ENCODE measurements around the gene PALLD. TPM values are rescaled to one million over a fixed set of nuclear protein-coding genes. Genes with fewer than 3 reads are reported as not detected.
A peak's percentile ranks its signal among the peaks of the same experiment; 100 is the strongest.

The PALLD gene
- total and polyA plus RNA-seq, 7 donors = 40.7 to 1,991 (median 1,233) TPM

DNA sequence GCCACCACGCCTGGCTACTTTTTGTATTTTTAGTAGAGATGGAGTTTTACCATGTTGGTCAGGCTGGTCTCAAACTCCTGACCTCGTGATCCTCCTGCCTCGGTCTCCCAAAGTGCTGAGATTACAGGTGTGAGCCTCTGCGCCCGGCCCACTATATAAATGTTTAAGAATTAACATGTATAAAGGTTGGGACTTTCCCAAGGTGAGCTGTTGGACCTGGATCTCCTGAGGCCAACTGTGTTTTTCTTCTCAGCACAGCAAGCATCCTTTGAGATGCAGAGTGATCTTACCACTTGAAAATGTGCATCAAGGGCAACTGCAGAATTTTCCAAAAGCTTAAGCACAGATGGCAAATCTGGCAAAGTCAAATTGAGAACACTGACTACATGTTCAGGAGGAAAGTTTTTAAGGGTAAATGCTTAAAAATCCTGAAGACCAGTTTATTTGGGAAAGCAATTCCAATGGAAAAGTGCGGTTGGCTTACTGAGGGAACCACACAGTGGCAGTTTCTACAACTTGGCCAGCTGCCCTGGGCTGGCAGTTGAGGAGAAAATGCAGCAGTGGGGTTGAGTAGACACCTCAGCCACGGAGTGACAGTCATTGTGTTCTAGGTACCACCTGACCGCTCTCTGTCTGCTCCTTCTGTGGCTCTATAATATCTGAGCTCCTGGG lies 344.3 kb downstream of the PALLD start:
- DNase-seq = no peak
- intact Hi-C loops (cut with DNase I) = no loop called here
- peak in 3 of 4 donors; percentile 4 to 45 (median 33) for TF ChIP-seq POLR2AphosphoS5 (IDR thresholded peaks at IDR 0.05)
- TF ChIP-seq, protein P1, sequence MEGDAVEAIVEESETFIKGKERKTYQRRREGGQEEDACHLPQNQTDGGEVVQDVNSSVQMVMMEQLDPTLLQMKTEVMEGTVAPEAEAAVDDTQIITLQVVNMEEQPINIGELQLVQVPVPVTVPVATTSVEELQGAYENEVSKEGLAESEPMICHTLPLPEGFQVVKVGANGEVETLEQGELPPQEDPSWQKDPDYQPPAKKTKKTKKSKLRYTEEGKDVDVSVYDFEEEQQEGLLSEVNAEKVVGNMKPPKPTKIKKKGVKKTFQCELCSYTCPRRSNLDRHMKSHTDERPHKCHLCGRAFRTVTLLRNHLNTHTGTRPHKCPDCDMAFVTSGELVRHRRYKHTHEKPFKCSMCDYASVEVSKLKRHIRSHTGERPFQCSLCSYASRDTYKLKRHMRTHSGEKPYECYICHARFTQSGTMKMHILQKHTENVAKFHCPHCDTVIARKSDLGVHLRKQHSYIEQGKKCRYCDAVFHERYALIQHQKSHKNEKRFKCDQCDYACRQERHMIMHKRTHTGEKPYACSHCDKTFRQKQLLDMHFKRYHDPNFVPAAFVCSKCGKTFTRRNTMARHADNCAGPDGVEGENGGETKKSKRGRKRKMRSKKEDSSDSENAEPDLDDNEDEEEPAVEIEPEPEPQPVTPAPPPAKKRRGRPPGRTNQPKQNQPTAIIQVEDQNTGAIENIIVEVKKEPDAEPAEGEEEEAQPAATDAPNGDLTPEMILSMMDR (IDR thresholded peaks at IDR 0.05) = no peak
- no peak for TF ChIP-seq POLR2A (IDR thresholded peaks at IDR 0.05)
- TF ChIP-seq EP300 (IDR thresholded peaks at IDR 0.05) = no peak
- WGBS, 2 donors = 66 to 81% methylated on average over 8 of the region's 8 CpGs
- H3K4me1 ChIP-seq = peaks cover 0 to 98% (median 92%) of the 10 kb centered on the region in 4 donors
- H3K27me3 ChIP-seq = no peaks in the 10 kb centered on the region
- peaks cover 0 to 8% (median 2%) of the 10 kb centered on the region in 4 donors for H3K36me3 ChIP-seq
- no peaks in the 10 kb centered on the region for H3K9me3 ChIP-seq
- peak overlapping the region; percentile 94 to 99 (median 98) for H3K27ac ChIP-seq
- no peak overlapping the region for H3K4me3 ChIP-seq

DNA sequence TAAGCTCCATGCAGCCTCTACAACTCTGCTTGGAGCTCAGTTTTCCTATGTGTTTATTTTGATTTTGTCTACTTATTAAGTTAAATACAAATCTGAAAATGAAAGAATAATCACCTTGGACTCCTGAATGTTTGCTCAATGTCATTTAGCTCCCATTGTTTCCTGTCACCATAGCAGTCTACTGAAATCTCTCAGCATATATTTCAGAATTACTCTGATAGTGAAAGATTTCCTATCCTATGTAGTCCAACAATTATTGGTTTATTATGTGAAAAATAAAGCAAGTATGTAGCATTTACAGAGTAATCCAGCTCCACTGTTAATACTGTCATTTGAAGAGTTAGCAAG lies 344.8 kb downstream of the PALLD start:
- Histone ChIP-seq H3K9me3 (no peaks in the 10 kb centered on the region), H3K27me3 (no peaks in the 10 kb centered on the region), H3K4me3 (no peak overlapping the region), H3K36me3 (peaks cover 0 to 8% (median 0%) of the 10 kb centered on the region in 4 donors), H3K4me1 (peaks cover 0 to 100% (median 94%) of the 10 kb centered on the region in 4 donors), H3K27ac (peak overlapping the region; percentile 94 to 99 (median 98))
- no peak for DNase-seq
- intact Hi-C loops (cut with DNase I) = no loop called here
- no peak for TF ChIP-seq POLR2AphosphoS5 (IDR thresholded peaks at IDR 0.05)
- no peak for TF ChIP-seq EP300 (IDR thresholded peaks at IDR 0.05)
- TF ChIP-seq, protein P1 (IDR thresholded peaks at IDR 0.05) = no peak
- TF ChIP-seq POLR2A (IDR thresholded peaks at IDR 0.05) = no peak

DNA sequence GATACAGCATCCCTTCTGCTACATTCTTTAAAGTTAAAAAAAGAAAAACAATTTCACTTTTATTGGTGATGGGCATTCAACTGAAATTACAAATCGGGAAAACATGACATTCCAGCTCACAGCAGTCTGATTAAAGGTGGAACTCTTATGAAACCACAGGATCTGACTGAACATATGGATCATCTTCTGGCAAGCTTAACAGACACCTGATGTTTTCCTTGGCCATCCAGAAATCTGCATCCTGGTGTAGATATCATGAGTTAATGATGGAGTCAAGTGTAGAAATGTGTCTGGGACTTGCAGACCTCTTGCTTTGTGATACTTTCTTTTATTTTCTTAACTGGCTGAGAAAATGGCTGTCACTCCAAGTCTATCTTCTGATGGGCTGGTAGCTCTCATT lies 345.3 kb downstream of the PALLD start:
- 84 to 89% methylated on average over 1 of the region's 1 CpG for WGBS, 2 donors
- no peaks in the 10 kb centered on the region for H3K27me3 ChIP-seq
- H3K36me3 ChIP-seq = peaks cover 0 to 8% (median 0%) of the 10 kb centered on the region in 4 donors
- peak overlapping the region; percentile 94 to 99 (median 98) for H3K27ac ChIP-seq
- DNase-seq = no peak
- H3K4me3 ChIP-seq = no peak overlapping the region
- H3K4me1 ChIP-seq = peaks cover 0 to 100% (median 95%) of the 10 kb centered on the region in 4 donors
- intact Hi-C loops (cut with DNase I) = no loop called here
- TF ChIP-seq POLR2A (IDR thresholded peaks at IDR 0.05) (no peak), POLR2AphosphoS5 (IDR thresholded peaks at IDR 0.05) (no peak)
- H3K9me3 ChIP-seq = no peaks in the 10 kb centered on the region

DNA sequence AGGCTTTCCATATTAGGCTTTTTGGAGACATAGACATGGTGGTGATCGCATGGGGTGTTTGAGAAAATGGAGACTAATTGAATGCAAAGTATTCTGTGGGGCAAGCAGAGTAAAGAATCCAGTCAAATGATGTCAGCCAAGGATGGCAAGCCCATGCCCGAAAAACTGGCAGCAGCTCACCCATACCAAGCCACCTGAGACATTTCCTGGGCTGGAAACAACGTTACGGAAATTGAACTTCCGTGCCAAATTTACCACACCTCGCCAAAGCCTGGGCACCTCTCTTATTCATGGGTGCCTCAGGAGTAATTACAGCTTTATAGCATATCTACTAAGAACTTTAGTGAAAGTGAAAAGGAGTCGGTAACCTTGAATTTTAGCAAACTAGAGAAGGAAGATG lies 346.8 kb downstream of the PALLD start:
- TF ChIP-seq POLR2A (IDR thresholded peaks at IDR 0.05) (no peak), EP300 (IDR thresholded peaks at IDR 0.05) (no peak), POLR2AphosphoS5 (IDR thresholded peaks at IDR 0.05) (peak in 2 of 4 donors; percentile 13 to 28)
- TF ChIP-seq, protein P1 (IDR thresholded peaks at IDR 0.05) = no peak
- H3K4me1 ChIP-seq = peaks cover 0 to 100% (median 95%) of the 10 kb centered on the region in 4 donors
- H3K27ac ChIP-seq = peak overlapping the region; percentile 94 to 99 (median 98)
- DNase-seq = no peak
- WGBS, 2 donors = 91 to 92% methylated on average over 7 of the region's 7 CpGs
- no peaks in the 10 kb centered on the region for H3K9me3 ChIP-seq
- no peak overlapping the region for H3K4me3 ChIP-seq
- H3K36me3 ChIP-seq = peaks cover 0 to 8% (median 0%) of the 10 kb centered on the region in 4 donors
- intact Hi-C loops (cut with DNase I) = no loop called here
- H3K27me3 ChIP-seq = no peaks in the 10 kb centered on the region

DNA sequence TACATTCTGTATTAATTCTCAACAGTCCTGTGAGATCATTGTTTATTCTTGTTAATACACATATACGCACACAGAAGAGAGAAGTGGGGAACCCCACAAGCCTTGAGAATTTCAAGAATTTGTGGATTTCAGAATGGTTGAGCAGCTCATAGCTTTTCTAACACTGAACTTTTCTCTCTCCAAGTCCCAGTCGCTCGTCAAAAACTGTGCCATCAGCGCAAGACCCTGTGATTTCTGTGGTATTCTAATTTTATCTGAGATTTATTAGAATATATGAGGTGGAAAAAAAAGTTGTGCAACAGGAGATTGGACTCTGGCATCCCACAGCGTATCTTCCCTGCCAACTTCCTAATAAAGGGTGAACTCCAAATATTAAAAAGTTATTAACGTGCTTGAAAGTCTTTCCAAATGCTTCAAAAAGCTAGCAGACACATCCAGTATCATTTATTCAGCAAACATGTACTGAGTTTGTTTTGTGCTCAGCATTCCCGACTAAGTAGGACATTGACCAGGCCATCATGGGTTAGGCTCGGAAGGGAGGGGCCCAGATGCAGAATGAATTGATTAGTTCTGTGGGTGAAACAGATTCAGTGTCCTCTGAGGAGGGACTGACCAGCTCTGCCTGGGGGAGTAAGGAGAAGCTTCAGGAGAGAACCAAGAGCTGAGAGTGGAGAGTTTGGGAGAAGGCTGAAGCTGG lies 347.6 kb downstream of the PALLD start:
- H3K9me3 ChIP-seq = no peaks in the 10 kb centered on the region
- peak overlapping the region in 1 of 4 donors; percentile 15 for H3K4me3 ChIP-seq
- H3K27ac ChIP-seq = peak overlapping the region; percentile 94 to 99 (median 98)
- WGBS, 2 donors = 75 to 89% methylated on average over 8 of the region's 8 CpGs
- peak; percentile 27 to 71 (median 47) for TF ChIP-seq POLR2AphosphoS5 (IDR thresholded peaks at IDR 0.05)
- TF ChIP-seq, protein P1 (IDR thresholded peaks at IDR 0.05) = no peak
- H3K4me1 ChIP-seq = peaks cover 3 to 100% (median 95%) of the 10 kb centered on the region in 4 donors
- peaks cover 0 to 8% (median 0%) of the 10 kb centered on the region in 4 donors for H3K36me3 ChIP-seq
- DNase-seq = no peak
- no peaks in the 10 kb centered on the region for H3K27me3 ChIP-seq
- intact Hi-C loops (cut with DNase I) = no loop called here

Measured in sigmoid colon (tissue), 7 donors.